Peyer's patch (tissue), 4 donors: ENCODE data around the gene SMC3. TPM values are rescaled to one million over a fixed set of nuclear protein-coding genes. Genes with fewer than 3 reads are reported as not detected.
"Not testable (repeated sequence)": the region's sequence is repeated elsewhere in the genome, so short reads cannot be mapped to it uniquely, and the experiment has no call there.

Source experiments
- DNase-seq, 3 donors: peaks; one replicate each; pipeline ENCODE4 v3.0.0-alpha.2; 2017 to 2019
- H3K27ac ChIP-seq, 4 donors: fragments of 200-600 bp; sonication (generic); one replicate each; pipeline ENCODE4 v1.5.1; 2016 to 2019
- H3K27me3 ChIP-seq, 2 donors: fragments of 200-600 bp; sonication (generic); one replicate each; pipeline ENCODE4 v1.5.1; 2019
- H3K36me3 ChIP-seq, 3 donors: fragments of 200-600 bp; sonication (generic); one replicate each; pipeline ENCODE4 v1.5.1; 2016 to 2019
- H3K4me1 ChIP-seq, 4 donors: fragments of 200-600 bp; sonication (generic); one replicate each; pipeline ENCODE4 v1.5.1; 2016 to 2019
- H3K4me3 ChIP-seq, 4 donors: fragments of 200-600 bp; sonication (generic); 1 replicate in 3 of 4; 2 replicates in 1 of 4; pipeline ENCODE4 v1.5.1; 2016 to 2019; ENCODE audit warnings: mild to moderate bottlenecking in 1 of 4
- H3K9me3 ChIP-seq, 4 donors: fragments of 200-600 bp; sonication (generic); one replicate each; pipeline ENCODE4 v1.5.1; 2016 to 2019; ENCODE audit warnings: mild to moderate bottlenecking in 1 of 4
- CTCF ChIP-seq, 6 experiments: fragments of 450-650 bp in 4 of 6; fragments of 200-600 bp in 2 of 6; sonication (generic) in 1 of 6; IDR thresholded peaks; one replicate each; pipeline ENCODE4 v1.5.1; 2017 to 2019; ENCODE audit warnings: antibody characterized with exemption in 6 of 6, mild to moderate bottlenecking in 3 of 6, moderate library complexity in 1 of 6
- POLR2A ChIP-seq, 2 donors: fragments of 450-650 bp; IDR thresholded peaks; one replicate each; pipeline ENCODE4 v1.5.1; 2017; ENCODE audit warnings: antibody characterized with exemption in 2 of 2, mild to moderate bottlenecking in 2 of 2, moderate library complexity in 2 of 2
- total RNA-seq, 4 donors: library from RNA; depleted of rRNA; stranded (reverse); fragments of >200 nt; gene quantifications; one replicate each; pipeline ENCODE4 v1.1.0, GENCODE V29; 2016

SMC3 gene
- total RNA-seq, 4 donors from 2014 or later: 21.9 to 37.1 (median 33.0) TPM

GRCh38 chr10:110530131-110530831, 37.2 kb upstream of the SMC3 start:
- peak in 2 of 3 donors; percentile 65 to 67 for DNase-seq
- H3K4me3 ChIP-seq: peak overlapping the region in 2 of 4 donors; percentile 13 to 26
- H3K27ac ChIP-seq: peak overlapping the region in 1 of 4 donors; percentile 5
- H3K9me3 ChIP-seq: no peaks in the 10 kb centered on the region
- H3K27me3 ChIP-seq: no peaks in the 10 kb centered on the region
- H3K4me1 ChIP-seq: peaks cover 0 to 7% (median 0%) of the 10 kb centered on the region in 4 donors
- TF ChIP-seq CTCF (IDR thresholded peaks at IDR 0.05): no peak
- TF ChIP-seq POLR2A (IDR thresholded peaks at IDR 0.05): no peak
- H3K36me3 ChIP-seq: no peaks in the 10 kb centered on the region

GRCh38 chr10:110531687-110532086, 35.8 kb upstream of the SMC3 start:
- TF ChIP-seq POLR2A (IDR thresholded peaks at IDR 0.05) (no peak), CTCF (IDR thresholded peaks at IDR 0.05) (no peak)
- no peaks in the 10 kb centered on the region for H3K36me3 ChIP-seq
- H3K27me3 ChIP-seq: no peaks in the 10 kb centered on the region

GRCh38 chr10:110532628-110533027, 34.9 kb upstream of the SMC3 start:
- not testable (repeated sequence) for DNase-seq, H3K4me3 ChIP-seq, H3K9me3 ChIP-seq, H3K36me3 ChIP-seq, H3K4me1 ChIP-seq, H3K27me3 ChIP-seq, H3K27ac ChIP-seq

More at GRCh38 chr10:110531687-110532086, 35.8 kb upstream of the SMC3 start:
- peaks cover 0 to 9% (median 5%) of the 10 kb centered on the region in 4 donors for H3K4me1 ChIP-seq
- no peak overlapping the region for H3K4me3 ChIP-seq
- no peaks in the 10 kb centered on the region for H3K9me3 ChIP-seq
- H3K27ac ChIP-seq: no peak overlapping the region
- DNase-seq: no peak

- no peak for DNase-seq
- no peaks in the 10 kb centered on the region for H3K9me3 ChIP-seq
Measured at GRCh38 chr10:110533149-110533548, 34.3 kb upstream of the SMC3 start.

GRCh38 chr10:110534571-110534970, 32.9 kb upstream of the SMC3 start:
- Histone ChIP-seq H3K4me1 (peaks cover 0 to 9% (median 5%) of the 10 kb centered on the region in 4 donors), H3K27me3 (no peaks in the 10 kb centered on the region), H3K36me3 (no peaks in the 10 kb centered on the region), H3K4me3 (no peak overlapping the region), H3K27ac (no peak overlapping the region), H3K9me3 (no peaks in the 10 kb centered on the region)
- no peak for TF ChIP-seq CTCF (IDR thresholded peaks at IDR 0.05)
- no peak for TF ChIP-seq POLR2A (IDR thresholded peaks at IDR 0.05)
- no peak for DNase-seq

More at GRCh38 chr10:110533149-110533548, 34.3 kb upstream of the SMC3 start:
- Histone ChIP-seq H3K27ac (no peak overlapping the region), H3K27me3 (no peaks in the 10 kb centered on the region), H3K4me1 (peaks cover 0 to 9% (median 5%) of the 10 kb centered on the region in 4 donors), H3K36me3 (no peaks in the 10 kb centered on the region), H3K4me3 (no peak overlapping the region)
- TF ChIP-seq CTCF (IDR thresholded peaks at IDR 0.05) (no peak), POLR2A (IDR thresholded peaks at IDR 0.05) (no peak)

GRCh38 chr10:110535958-110536891, 31.3 kb upstream of the SMC3 start:
- no peak for TF ChIP-seq POLR2A (IDR thresholded peaks at IDR 0.05)
- peak in 4 of 6 experiments; percentile 22 to 34 (median 30) for TF ChIP-seq CTCF (IDR thresholded peaks at IDR 0.05)
- DNase-seq: peak in 2 of 3 donors; percentile 54 to 71

More at GRCh38 chr10:110535958-110536891, 31.3 kb upstream of the SMC3 start:
- Histone ChIP-seq H3K4me1 (peaks cover 0 to 9% (median 1%) of the 10 kb centered on the region in 4 donors), H3K27me3 (no peaks in the 10 kb centered on the region), H3K4me3 (no peak overlapping the region), H3K9me3 (no peaks in the 10 kb centered on the region), H3K36me3 (no peaks in the 10 kb centered on the region), H3K27ac (no peak overlapping the region)
